ENCODE results near the gene G6PC3.

DNA sequence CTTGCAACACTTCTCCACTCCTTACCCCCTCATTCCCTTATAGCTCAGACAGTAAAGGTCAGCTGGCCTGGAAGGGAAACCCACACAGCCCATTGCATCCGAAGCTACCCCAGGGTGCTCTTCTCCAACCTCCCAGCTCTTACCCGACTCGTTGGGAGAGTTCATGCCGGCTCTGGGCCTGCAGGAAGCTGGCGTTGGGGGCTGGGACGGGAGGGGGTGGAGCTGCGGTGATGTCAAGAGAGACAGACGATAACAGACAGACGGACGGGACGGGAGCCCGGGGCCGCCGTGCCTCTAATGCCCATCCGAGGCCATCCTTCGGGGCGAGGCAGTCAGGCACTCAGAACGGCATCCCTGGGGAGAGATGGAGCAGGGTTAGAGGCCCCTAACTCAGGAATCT is 46.8 kb downstream of the G6PC3 start:
- TF ChIP-seq, protein P1, sequence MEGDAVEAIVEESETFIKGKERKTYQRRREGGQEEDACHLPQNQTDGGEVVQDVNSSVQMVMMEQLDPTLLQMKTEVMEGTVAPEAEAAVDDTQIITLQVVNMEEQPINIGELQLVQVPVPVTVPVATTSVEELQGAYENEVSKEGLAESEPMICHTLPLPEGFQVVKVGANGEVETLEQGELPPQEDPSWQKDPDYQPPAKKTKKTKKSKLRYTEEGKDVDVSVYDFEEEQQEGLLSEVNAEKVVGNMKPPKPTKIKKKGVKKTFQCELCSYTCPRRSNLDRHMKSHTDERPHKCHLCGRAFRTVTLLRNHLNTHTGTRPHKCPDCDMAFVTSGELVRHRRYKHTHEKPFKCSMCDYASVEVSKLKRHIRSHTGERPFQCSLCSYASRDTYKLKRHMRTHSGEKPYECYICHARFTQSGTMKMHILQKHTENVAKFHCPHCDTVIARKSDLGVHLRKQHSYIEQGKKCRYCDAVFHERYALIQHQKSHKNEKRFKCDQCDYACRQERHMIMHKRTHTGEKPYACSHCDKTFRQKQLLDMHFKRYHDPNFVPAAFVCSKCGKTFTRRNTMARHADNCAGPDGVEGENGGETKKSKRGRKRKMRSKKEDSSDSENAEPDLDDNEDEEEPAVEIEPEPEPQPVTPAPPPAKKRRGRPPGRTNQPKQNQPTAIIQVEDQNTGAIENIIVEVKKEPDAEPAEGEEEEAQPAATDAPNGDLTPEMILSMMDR (IDR thresholded peaks at IDR 0.05) = no peak
- no peak for TF ChIP-seq POLR2A (IDR thresholded peaks at IDR 0.05)

Measured in thyroid gland (tissue), 4 donors.